K562 (cell line): ENCODE results near the gene PHF1. TPM values are rescaled to one million over a fixed set of nuclear protein-coding genes. Genes with fewer than 3 reads are reported as not detected.
A peak's percentile ranks its signal among the peaks of the same experiment; 100 is the strongest.

Experiments used
- CBX8 ChIP-seq: fragments of 200-600 bp; sonication (generic); IDR thresholded peaks from 2 replicates; pipeline ENCODE4 v1.6.1; 2012; ENCODE audit warnings: borderline replicate concordance, mixed run types, low read depth, mild to moderate bottlenecking, moderate library complexity, mixed read lengths, low read length, control low read depth, inconsistent platforms; ENCODE audit not compliant: poor library complexity, severe bottlenecking; ENCODE audit errors: extremely low read depth
- CREB3 ChIP-seq: fragments of 450-650 bp; conservative IDR thresholded peaks from 2 replicates; pipeline ENCODE4 v1.6.1; 2016; ENCODE audit warnings: missing genetic modification characterization, low read depth, mild to moderate bottlenecking, missing compliant biosample characterization, moderate library complexity
- CREBBP ChIP-seq: IDR thresholded peaks from one replicate; pipeline ENCODE4 v1.6.1; 2012; ENCODE audit warnings: low read depth, mild to moderate bottlenecking, control low read depth, inconsistent platforms, low read length
- DIDO1 ChIP-seq: fragments of 450-650 bp; IDR thresholded peaks from 2 replicates; pipeline ENCODE4 v1.6.1; 2016; ENCODE audit warnings: low read depth, missing biosample characterization, missing genetic modification characterization
- FOSL1 ChIP-seq: fragments of 200-800 bp; sonication (Bioruptor generic); conservative IDR thresholded peaks from 2 replicates; pipeline ENCODE4 v1.6.1; 2016; ENCODE audit warnings: missing genetic modification characterization, missing compliant biosample characterization
- JUND ChIP-seq, 2 experiments: IDR thresholded peaks; 2 replicates in 1 of 2; 3 replicates in 1 of 2; pipeline ENCODE4 v1.6.1; 2011; ENCODE audit warnings: borderline replicate concordance in 2 of 2, low read depth in 2 of 2, low read length in 2 of 2, improper control_type of control experiment in 1 of 2, missing biosample characterization in 1 of 2, missing genetic modification characterization in 1 of 2, missing genetic modification reagents in 1 of 2
- LARP7 ChIP-seq: fragments of 450-650 bp; IDR thresholded peaks from 2 replicates; pipeline ENCODE4 v1.6.1; 2016
- MTA1 ChIP-seq: fragments of 450-650 bp; IDR thresholded peaks from 2 replicates; pipeline ENCODE4 v1.6.1; 2017; ENCODE audit warnings: borderline replicate concordance
- MTA3 ChIP-seq: fragments of 450-650 bp; formaldehyde crosslinking; IDR thresholded peaks from 2 replicates; pipeline ENCODE4 v1.6.1; 2017; ENCODE audit warnings: mild to moderate bottlenecking, borderline replicate concordance
- MTF1 ChIP-seq: fragments of 250-450 bp; sonication (Bioruptor Pico); IDR thresholded peaks from 2 replicates; pipeline ENCODE4 v1.9.0; 2021; ENCODE audit warnings: moderate library complexity, mild to moderate bottlenecking, inconsistent platforms, borderline replicate concordance
- NFRKB ChIP-seq: fragments of 450-650 bp; IDR thresholded peaks from 2 replicates; pipeline ENCODE4 v1.6.1; 2016; ENCODE audit warnings: low read depth
- NUFIP1 ChIP-seq: fragments of 450-650 bp; IDR thresholded peaks from 2 replicates; pipeline ENCODE4 v1.6.1; 2018; ENCODE audit not compliant: partially characterized antibody
- OTX1 ChIP-seq: fragments of 450-650 bp; formaldehyde crosslinking; IDR thresholded peaks from 2 replicates; pipeline ENCODE4 v1.4.0; 2022; ENCODE audit warnings: mild to moderate bottlenecking
- POLR2AphosphoS2 ChIP-seq: IDR thresholded peaks from 2 replicates; pipeline ENCODE4 v1.6.1; 2012; ENCODE audit warnings: low read length, improper control_type of control experiment
- SUPT5H ChIP-seq: fragments of 450-650 bp; IDR thresholded peaks from 2 replicates; pipeline ENCODE4 v1.6.1; 2016
- ZC3H8 ChIP-seq: fragments of 450-650 bp; IDR thresholded peaks from 2 replicates; pipeline ENCODE4 v1.6.1; 2017
- ZNF436 ChIP-seq: fragments of 250-450, 450-650 bp; sonication (Bioruptor Pico); formaldehyde crosslinking; IDR thresholded peaks from 2 replicates; pipeline ENCODE4 v1.7.0; 2020; ENCODE audit warnings: mild to moderate bottlenecking
- ZNF584 ChIP-seq: fragments of 200-800 bp; sonication (Bioruptor generic); IDR thresholded peaks from 2 replicates; pipeline ENCODE4 v1.6.1; 2016; ENCODE audit warnings: low read depth, mild to moderate bottlenecking, missing genetic modification characterization, missing compliant biosample characterization
- polyA plus RNA-seq, 8 experiments: library from polyadenylated mRNA; depleted of rRNA in 4 of 8; stranded (reverse) in 5 of 8; unstranded in 3 of 8; fragments of >200 nt; fragmentation: Nextera tagmentation in 2 of 8; fragmentation: Illumina TruSeq in 1 of 8; extraction: Ambion mirVana in 2 of 8; extraction: Trizol in 1 of 8; gene quantifications; 2 replicates each; pipeline versions ENCODE4 v1.2.1 to v1.2.3, GENCODE V29; 2011 to 2014; ENCODE audit warnings: inconsistent platforms in 1 of 8, missing spikeins in 1 of 8
- total RNA-seq, 7 experiments: library from RNA; depleted of rRNA in 6 of 7; stranded (reverse); fragments of >200 nt in 6 of 7; fragmentation: Illumina TruSeq in 2 of 7; extraction: Trizol in 2 of 7; gene quantifications; 2 replicates each; pipeline versions ENCODE4 v1.2.1 to v1.2.3, GENCODE V29; 2011 to 2021; ENCODE audit warnings: low replicate concordance in 1 of 7
- TF ChIP-seq, protein P1 (sequence below): sonication (generic); formaldehyde crosslinking; IDR thresholded peaks from 2 replicates; pipeline ENCODE4 v1.8.1; 2022; ENCODE audit warnings: missing genetic modification reagents
- TF ChIP-seq, protein P2 (sequence below): sonication (generic); formaldehyde crosslinking; IDR thresholded peaks from 2 replicates; pipeline ENCODE4 v1.8.0; 2023; ENCODE audit warnings: missing genetic modification reagents, mild to moderate bottlenecking, borderline replicate concordance

PHF1 gene
- total and polyA plus RNA-seq, 9 of the 15 experiments (the other 6 are each of a cell fraction or from before 2014, with no cell fraction given): 3.7 to 64.2 (median 33.7) TPM

DNA sequence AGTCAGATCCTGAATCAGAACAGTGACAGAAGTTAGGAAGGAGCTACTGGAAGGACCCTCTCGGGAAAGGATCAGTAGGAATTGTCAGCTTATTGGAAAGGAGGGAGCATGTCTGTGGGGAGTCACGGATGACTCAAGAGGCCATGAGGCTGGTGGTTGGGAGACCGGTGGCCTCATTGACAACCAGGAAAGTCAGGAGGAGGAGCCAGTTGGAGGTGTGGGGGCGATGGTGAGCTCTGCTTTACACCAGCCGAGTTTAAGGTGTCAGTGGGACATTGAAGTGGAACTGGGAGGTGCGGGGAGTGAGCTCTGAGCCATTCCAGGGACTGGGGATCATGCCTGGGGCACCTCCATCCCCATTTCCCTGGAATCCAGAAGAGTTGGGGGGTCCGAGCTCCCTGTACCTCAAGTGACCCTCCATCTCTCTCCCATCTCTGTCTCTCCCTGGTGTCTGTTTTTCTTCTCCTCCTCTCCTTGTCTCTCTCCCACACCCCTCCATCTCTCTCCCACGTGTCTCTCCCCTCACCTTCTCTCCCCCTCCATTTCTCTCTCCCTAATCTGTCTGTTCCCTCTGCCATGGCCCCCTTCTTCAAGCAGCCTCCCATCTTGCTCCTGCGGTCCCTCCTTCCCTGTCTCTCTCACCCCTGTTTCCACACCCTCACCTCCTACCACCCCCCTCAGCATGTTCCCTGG, 29.3 kb downstream of the PHF1 start (continued):
- no peak for TF ChIP-seq MTF1 (CRISPR knock-in tag)
- no peak for TF ChIP-seq CREBBP
- TF ChIP-seq ZNF584 (CRISPR knock-in tag): no peak
- peak; percentile 90 for TF ChIP-seq LARP7
- TF ChIP-seq FOSL1 (tag): peak; percentile 66
- 0 out of 2 replicates have a peak, but pooled peaks have one; percentile 12 for TF ChIP-seq MTA3
- no peak for TF ChIP-seq CBX8
- TF ChIP-seq DIDO1 (tag): 0 out of 2 replicates have a peak, but pooled peaks have one; percentile 28
- peak; percentile 38; the same call in 1 of the 2 replicates for TF ChIP-seq JUND (IDR thresholded peaks at IDR 0.05; ENCODE audit: borderline replicate concordance, low read depth, low read length)
- TF ChIP-seq JUND (tag; IDR thresholded peaks at IDR 0.05; ENCODE audit: borderline replicate concordance, low read depth, low read length): no peak; the same call in 2 of the 3 replicates
- 0 out of 2 replicates have a peak, but pooled peaks have one; percentile 86 for TF ChIP-seq ZC3H8
- TF ChIP-seq, protein P1, sequence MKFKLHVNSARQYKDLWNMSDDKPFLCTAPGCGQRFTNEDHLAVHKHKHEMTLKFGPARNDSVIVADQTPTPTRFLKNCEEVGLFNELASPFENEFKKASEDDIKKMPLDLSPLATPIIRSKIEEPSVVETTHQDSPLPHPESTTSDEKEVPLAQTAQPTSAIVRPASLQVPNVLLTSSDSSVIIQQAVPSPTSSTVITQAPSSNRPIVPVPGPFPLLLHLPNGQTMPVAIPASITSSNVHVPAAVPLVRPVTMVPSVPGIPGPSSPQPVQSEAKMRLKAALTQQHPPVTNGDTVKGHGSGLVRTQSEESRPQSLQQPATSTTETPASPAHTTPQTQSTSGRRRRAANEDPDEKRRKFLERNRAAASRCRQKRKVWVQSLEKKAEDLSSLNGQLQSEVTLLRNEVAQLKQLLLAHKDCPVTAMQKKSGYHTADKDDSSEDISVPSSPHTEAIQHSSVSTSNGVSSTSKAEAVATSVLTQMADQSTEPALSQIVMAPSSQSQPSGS (CRISPR knock-in tag): no peak
- no peak for TF ChIP-seq NUFIP1
- peak; percentile 50; the same call in 1 of the 2 replicates for TF ChIP-seq SUPT5H
- no peak for TF ChIP-seq POLR2AphosphoS2
- TF ChIP-seq ZNF436 (CRISPR knock-in tag): 0 out of 2 replicates have a peak, but pooled peaks have one; percentile 41
- TF ChIP-seq NFRKB: peak; percentile 47; the same call in 1 of the 2 replicates
- peak; percentile 50; the same call in 1 of the 2 replicates for TF ChIP-seq MTA1
- TF ChIP-seq OTX1 (CRISPR knock-in tag): peak; percentile 73; the same call in 1 of the 2 replicates
- no peak for TF ChIP-seq CREB3 (tag)
- TF ChIP-seq, protein P2, sequence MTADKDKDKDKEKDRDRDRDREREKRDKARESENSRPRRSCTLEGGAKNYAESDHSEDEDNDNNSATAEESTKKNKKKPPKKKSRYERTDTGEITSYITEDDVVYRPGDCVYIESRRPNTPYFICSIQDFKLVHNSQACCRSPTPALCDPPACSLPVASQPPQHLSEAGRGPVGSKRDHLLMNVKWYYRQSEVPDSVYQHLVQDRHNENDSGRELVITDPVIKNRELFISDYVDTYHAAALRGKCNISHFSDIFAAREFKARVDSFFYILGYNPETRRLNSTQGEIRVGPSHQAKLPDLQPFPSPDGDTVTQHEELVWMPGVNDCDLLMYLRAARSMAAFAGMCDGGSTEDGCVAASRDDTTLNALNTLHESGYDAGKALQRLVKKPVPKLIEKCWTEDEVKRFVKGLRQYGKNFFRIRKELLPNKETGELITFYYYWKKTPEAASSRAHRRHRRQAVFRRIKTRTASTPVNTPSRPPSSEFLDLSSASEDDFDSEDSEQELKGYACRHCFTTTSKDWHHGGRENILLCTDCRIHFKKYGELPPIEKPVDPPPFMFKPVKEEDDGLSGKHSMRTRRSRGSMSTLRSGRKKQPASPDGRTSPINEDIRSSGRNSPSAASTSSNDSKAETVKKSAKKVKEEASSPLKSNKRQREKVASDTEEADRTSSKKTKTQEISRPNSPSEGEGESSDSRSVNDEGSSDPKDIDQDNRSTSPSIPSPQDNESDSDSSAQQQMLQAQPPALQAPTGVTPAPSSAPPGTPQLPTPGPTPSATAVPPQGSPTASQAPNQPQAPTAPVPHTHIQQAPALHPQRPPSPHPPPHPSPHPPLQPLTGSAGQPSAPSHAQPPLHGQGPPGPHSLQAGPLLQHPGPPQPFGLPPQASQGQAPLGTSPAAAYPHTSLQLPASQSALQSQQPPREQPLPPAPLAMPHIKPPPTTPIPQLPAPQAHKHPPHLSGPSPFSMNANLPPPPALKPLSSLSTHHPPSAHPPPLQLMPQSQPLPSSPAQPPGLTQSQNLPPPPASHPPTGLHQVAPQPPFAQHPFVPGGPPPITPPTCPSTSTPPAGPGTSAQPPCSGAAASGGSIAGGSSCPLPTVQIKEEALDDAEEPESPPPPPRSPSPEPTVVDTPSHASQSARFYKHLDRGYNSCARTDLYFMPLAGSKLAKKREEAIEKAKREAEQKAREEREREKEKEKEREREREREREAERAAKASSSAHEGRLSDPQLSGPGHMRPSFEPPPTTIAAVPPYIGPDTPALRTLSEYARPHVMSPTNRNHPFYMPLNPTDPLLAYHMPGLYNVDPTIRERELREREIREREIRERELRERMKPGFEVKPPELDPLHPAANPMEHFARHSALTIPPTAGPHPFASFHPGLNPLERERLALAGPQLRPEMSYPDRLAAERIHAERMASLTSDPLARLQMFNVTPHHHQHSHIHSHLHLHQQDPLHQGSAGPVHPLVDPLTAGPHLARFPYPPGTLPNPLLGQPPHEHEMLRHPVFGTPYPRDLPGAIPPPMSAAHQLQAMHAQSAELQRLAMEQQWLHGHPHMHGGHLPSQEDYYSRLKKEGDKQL (CRISPR knock-in tag): no peak
